Caco-2 (cell line): Measurements from ENCODE around the gene NLGN4X. TPM values are rescaled to one million over a fixed set of nuclear protein-coding genes. Genes with fewer than 3 reads are reported as not detected.
A peak's percentile ranks its signal among the peaks of the same experiment; 100 is the strongest.

ENCODE experiments used
- BruUV-seq: library from RNA; stranded (reverse); fragments of 400-500 nt; replicated peaks from 2 replicates; lab custom pipeline; 2021; lab: Mats Ljungman, UMichigan
- CTCF ChIA-PET: fragments of 300-600 bp; sonication (Branson Sonifier 250); formaldehyde crosslinking; loops from one replicate; lab custom pipeline; 2022; ENCODE audit warnings: antibody characterized with exemption; lab: Charles Lee
- POLR2A ChIA-PET: fragments of 300-600 bp; sonication (Branson Sonifier 250); formaldehyde crosslinking; loops from one replicate; lab custom pipeline; 2022; ENCODE audit warnings: antibody characterized with exemption; lab: Charles Lee
- DNase-seq, 2 experiments: peaks; one replicate each; pipeline versions ENCODE4 v3.0.0 to v3.0.0-alpha.2; 2020 to 2022
- H3K27me3 ChIP-seq: replicated peaks from 2 replicates; pipeline ENCODE4 v1.6.0; 2011; ENCODE audit warnings: low read length; ENCODE audit not compliant: control insufficient read depth, insufficient read depth
- H3K36me3 ChIP-seq: 2 replicates; pipeline ENCODE4 v1.5.1; 2011; ENCODE audit warnings: low read length; ENCODE audit not compliant: control insufficient read depth, insufficient read depth
- H3K4me1 ChIP-seq: fragments of 250-450 bp; sonication (Bioruptor Pico); 2 replicates; pipeline ENCODE4 v1.5.1; 2020; ENCODE audit warnings: mild to moderate bottlenecking
- H3K4me3 ChIP-seq: 2 replicates; pipeline ENCODE4 v1.5.1; 2011; ENCODE audit warnings: low read depth, mild to moderate bottlenecking, control low read depth, low read length
- H3K9me3 ChIP-seq: fragments of 250-450 bp; sonication (Bioruptor Pico); 2 replicates; pipeline ENCODE4 v1.5.1; 2020; ENCODE audit warnings: mild to moderate bottlenecking, moderate library complexity
- H3K27ac Mint-ChIP-seq: one replicate; pipeline ENCODE4 v1.8.0; 2022; ENCODE audit warnings: mixed read lengths; ENCODE audit not compliant: unreplicated experiment
- H3K27me3 Mint-ChIP-seq: one replicate; pipeline ENCODE4 v1.8.0; 2022; ENCODE audit warnings: mixed read lengths; ENCODE audit not compliant: insufficient read depth, unreplicated experiment
- H3K36me3 Mint-ChIP-seq: one replicate; pipeline ENCODE4 v1.8.0; 2022; ENCODE audit warnings: mild to moderate bottlenecking, mixed read lengths; ENCODE audit not compliant: insufficient read depth, unreplicated experiment
- H3K4me1 Mint-ChIP-seq: one replicate; pipeline ENCODE4 v1.8.0; 2022; ENCODE audit warnings: low read depth, mixed read lengths; ENCODE audit not compliant: unreplicated experiment
- H3K4me3 Mint-ChIP-seq: one replicate; pipeline ENCODE4 v1.8.0; 2022; ENCODE audit warnings: mild to moderate bottlenecking, moderate library complexity, mixed read lengths; ENCODE audit not compliant: unreplicated experiment
- H3K9me3 Mint-ChIP-seq: one replicate; pipeline ENCODE4 v1.8.0; 2022; ENCODE audit warnings: mixed read lengths; ENCODE audit not compliant: unreplicated experiment
- intact Hi-C: fragments of 100-400 bp; cut with micrococcal nuclease; formaldehyde crosslinking; loops from one replicate; pipeline ENCODE4 v1.10.0; 2022; ENCODE audit not compliant: unreplicated experiment
- total RNA-seq: library from RNA; stranded (reverse); gene quantifications from 2 replicates; pipeline ENCODE4 v1.2.3, GENCODE V29; 2022
- TF ChIP-seq, protein P1 (sequence below), 2 experiments: fragments of 200-600 bp in 1 of 2; IDR thresholded peaks; 1 replicate in 1 of 2; 2 replicates in 1 of 2; pipeline versions ENCODE4 v1.5.1 to v1.8.0; 2011 to 2022; ENCODE audit warnings: antibody characterized with exemption in 1 of 2, control low read depth in 1 of 2, inconsistent platforms in 1 of 2, low read depth in 1 of 2, low read length in 1 of 2, mild to moderate bottlenecking in 1 of 2, moderate library complexity in 1 of 2; ENCODE audit not compliant: insufficient read depth in 1 of 2, severe bottlenecking in 1 of 2, unreplicated experiment in 1 of 2

The NLGN4X gene
- total RNA-seq, 1 experiment from 2014 or later: not detected

DNA sequence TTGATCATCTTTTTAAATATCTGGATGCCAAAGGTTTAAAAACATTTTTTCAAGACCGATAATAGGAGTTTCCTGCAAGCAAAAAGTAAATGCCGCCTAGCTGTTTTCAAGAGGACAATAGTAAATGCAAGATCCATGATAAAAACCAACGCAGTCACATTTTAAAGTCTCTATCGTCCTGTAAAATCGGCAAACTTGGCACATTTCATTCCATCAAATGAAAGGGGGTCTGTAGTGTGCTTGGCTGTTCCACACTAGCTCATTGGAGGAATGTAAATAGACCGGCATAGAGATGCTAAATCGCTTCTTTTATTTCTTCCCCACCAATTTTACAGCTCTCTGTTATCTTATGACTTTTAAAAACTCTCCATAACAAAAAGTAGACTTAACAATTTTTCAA, 202.2 kb downstream of the NLGN4X start:
- Histone ChIP-seq H3K4me1 (no peaks in the 10 kb centered on the region), H3K27me3 (no peaks in the 10 kb centered on the region), H3K9me3 (no peaks in the 10 kb centered on the region), H3K4me3 (no peak overlapping the region), H3K36me3 (no peaks in the 10 kb centered on the region)
- TF ChIP-seq, protein P1, sequence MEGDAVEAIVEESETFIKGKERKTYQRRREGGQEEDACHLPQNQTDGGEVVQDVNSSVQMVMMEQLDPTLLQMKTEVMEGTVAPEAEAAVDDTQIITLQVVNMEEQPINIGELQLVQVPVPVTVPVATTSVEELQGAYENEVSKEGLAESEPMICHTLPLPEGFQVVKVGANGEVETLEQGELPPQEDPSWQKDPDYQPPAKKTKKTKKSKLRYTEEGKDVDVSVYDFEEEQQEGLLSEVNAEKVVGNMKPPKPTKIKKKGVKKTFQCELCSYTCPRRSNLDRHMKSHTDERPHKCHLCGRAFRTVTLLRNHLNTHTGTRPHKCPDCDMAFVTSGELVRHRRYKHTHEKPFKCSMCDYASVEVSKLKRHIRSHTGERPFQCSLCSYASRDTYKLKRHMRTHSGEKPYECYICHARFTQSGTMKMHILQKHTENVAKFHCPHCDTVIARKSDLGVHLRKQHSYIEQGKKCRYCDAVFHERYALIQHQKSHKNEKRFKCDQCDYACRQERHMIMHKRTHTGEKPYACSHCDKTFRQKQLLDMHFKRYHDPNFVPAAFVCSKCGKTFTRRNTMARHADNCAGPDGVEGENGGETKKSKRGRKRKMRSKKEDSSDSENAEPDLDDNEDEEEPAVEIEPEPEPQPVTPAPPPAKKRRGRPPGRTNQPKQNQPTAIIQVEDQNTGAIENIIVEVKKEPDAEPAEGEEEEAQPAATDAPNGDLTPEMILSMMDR (IDR thresholded peaks at IDR 0.05; ENCODE audit: insufficient read depth in 1 of 2, low read depth in 1 of 2, low read length in 1 of 2, severe bottlenecking in 1 of 2, unreplicated experiment in 1 of 2): no peak
- POLR2A ChIA-PET: no interaction called here
- Mint-ChIP-seq H3K27me3 (no peaks in the 10 kb centered on the region), H3K36me3 (no peaks in the 10 kb centered on the region), H3K4me3 (no peak overlapping the region), H3K9me3 (no peaks in the 10 kb centered on the region), H3K27ac (no peak overlapping the region), H3K4me1 (no peaks in the 10 kb centered on the region)
- no peak for DNase-seq
- intact Hi-C loops: no loop called here
- CTCF ChIA-PET: no interaction called here
- BruUV-seq: no TSS peak

GRCh38 chrX:6024204-6024603, 204.5 kb downstream of the NLGN4X start:
- H3K4me1 Mint-ChIP-seq: no peaks in the 10 kb centered on the region

GRCh38 chrX:6021316-6022091, 207.2 kb downstream of the NLGN4X start:
- no peaks in the 10 kb centered on the region for H3K27me3 Mint-ChIP-seq
- TF ChIP-seq, protein P1 (IDR thresholded peaks at IDR 0.05; ENCODE audit: insufficient read depth in 1 of 2, low read depth in 1 of 2, low read length in 1 of 2, severe bottlenecking in 1 of 2, unreplicated experiment in 1 of 2): peak; percentile 26 to 54
- BruUV-seq: no TSS peak

More at GRCh38 chrX:6024204-6024603, 204.5 kb downstream of the NLGN4X start:
- Histone ChIP-seq H3K4me1 (no peaks in the 10 kb centered on the region), H3K4me3 (no peak overlapping the region), H3K27me3 (no peaks in the 10 kb centered on the region), H3K36me3 (no peaks in the 10 kb centered on the region), H3K9me3 (no peaks in the 10 kb centered on the region)
- Mint-ChIP-seq H3K27ac (no peak overlapping the region), H3K36me3 (no peaks in the 10 kb centered on the region), H3K4me3 (no peak overlapping the region), H3K27me3 (no peaks in the 10 kb centered on the region), H3K9me3 (no peaks in the 10 kb centered on the region)
- TF ChIP-seq, protein P1 (IDR thresholded peaks at IDR 0.05; ENCODE audit: insufficient read depth in 1 of 2, low read depth in 1 of 2, low read length in 1 of 2, severe bottlenecking in 1 of 2, unreplicated experiment in 1 of 2): no peak
- POLR2A ChIA-PET: no interaction called here
- intact Hi-C loops: loop anchor here (5.0 kb wide), 2 partner anchors 548 to 1063 kb away; no protein-coding TSS in a partner anchor
- CTCF ChIA-PET: no interaction called here
- no peak for DNase-seq
- BruUV-seq: no TSS peak

More at GRCh38 chrX:6021316-6022091, 207.2 kb downstream of the NLGN4X start:
- Histone ChIP-seq H3K27me3 (no peaks in the 10 kb centered on the region), H3K4me3 (no peak overlapping the region), H3K9me3 (no peaks in the 10 kb centered on the region), H3K36me3 (no peaks in the 10 kb centered on the region), H3K4me1 (no peaks in the 10 kb centered on the region)
- ChIA-PET POLR2A (no interaction called here), CTCF (no interaction called here)
- Mint-ChIP-seq H3K9me3 (no peaks in the 10 kb centered on the region), H3K36me3 (no peaks in the 10 kb centered on the region), H3K27ac (no peak overlapping the region), H3K4me1 (no peaks in the 10 kb centered on the region), H3K4me3 (no peak overlapping the region)
- DNase-seq: peak; percentile 26 to 42
- intact Hi-C loops: loop anchor here (1.0 to 5.0 kb wide), 3 partner anchors 342 to 1066 kb away; no protein-coding TSS in a partner anchor
